GM21825 (cell line): ENCODE measurements around the gene GOLGA6L7.
"Not testable (repeated sequence)": the region's sequence is repeated elsewhere in the genome, so short reads cannot be mapped to it uniquely, and the experiment has no call there.

Experiments used
- ATAC-seq: cut with Tn5 transposase; IDR thresholded peaks from one replicate; pipeline ENCODE4 v1.9.1; 2021; ENCODE audit warnings: mild to moderate bottlenecking, moderate library complexity; ENCODE audit not compliant: unreplicated experiment

Gene GOLGA6L7

GRCh38 chr15:28848521-28848920 is at the start of gene GOLGA6L7:
TSS of gene GOLGA6L7 (minus strand) at chr15:28848644. CDS start at chr15:28848549, 95 bp downstream.
- ATAC-seq = not testable (repeated sequence)

DNA sequence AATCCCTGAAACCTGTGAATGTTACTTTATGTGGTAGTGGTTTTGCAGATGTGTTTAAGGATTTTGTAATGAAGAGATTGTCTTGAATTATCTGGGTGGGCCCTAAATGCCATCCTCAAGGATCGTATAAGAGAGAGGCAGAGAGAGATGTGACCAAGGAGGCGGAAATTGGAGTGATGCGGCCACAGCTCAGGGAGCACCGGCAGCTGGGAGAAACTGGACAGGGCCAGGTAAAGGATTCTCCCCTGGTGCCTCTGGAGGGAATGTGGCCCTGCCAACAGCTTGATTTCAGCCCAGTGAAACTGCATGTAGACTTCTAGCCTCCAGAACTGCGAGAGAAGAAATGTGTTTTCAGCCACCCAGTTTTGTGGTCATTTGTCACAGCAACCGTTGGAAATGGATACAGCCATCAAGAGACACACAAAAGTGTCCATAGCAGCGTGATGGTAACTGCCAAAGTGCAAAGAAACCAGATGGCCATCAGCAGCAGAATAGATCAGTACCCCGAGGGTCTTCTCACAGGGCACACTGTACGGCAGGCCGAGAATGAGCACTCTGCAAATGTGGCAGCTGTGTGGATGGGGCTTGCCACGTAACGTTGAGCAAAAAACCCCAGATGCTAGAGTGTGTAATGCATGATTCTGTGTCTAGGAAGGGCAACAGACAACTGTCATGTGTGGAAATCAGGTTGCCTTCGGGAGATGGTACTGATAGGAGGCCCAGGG is 49.6 kb upstream of the GOLGA6L7 start:
- no peak for ATAC-seq

DNA sequence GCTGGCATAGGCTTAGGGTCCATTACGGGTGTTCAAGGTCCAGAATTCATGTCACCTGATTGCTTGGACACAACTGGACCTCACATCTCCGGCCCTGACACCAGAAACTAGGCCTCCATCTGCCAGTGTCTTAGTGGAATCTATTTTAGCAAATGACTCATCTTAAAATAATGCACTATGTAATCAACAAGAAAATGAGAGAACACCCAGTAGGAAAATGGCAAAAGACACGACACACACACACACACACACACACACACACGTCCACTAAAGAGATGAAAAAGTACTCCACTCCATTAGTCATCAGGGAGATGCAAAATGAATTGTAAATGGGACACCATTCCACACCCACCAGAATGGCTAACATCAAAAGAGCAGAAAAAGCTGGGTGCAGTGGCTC is 48.5 kb upstream of the GOLGA6L7 start:
- ATAC-seq = no peak

DNA sequence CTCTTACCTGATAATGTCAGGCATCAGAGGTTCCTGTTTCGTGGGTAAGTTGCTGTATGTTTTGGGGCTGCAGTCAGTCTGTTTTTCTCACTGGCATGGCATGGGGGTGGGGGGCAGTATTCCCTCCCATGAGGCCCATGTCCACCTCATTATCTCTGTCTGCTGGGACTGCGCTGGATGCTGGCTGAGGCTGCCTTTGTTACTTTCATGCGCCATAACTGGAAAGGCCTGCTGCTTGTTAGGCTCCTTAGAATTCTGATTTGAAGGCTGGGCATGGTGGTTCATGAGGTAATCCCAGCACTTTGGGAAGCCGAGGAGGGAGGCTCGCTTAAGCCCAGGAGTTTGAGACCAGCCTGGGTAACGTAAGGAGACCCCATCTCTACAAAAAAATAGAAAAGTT is 47.1 kb upstream of the GOLGA6L7 start:
- ATAC-seq = no peak

GRCh38 chr15:28895146-28895545 is 46.7 kb upstream of the GOLGA6L7 start:
- ATAC-seq = no peak

- ATAC-seq = no peak
These were observed 46.2 kb upstream of the GOLGA6L7 start for GRCh38 chr15:28894631-28895030.

- no peak for ATAC-seq
These were observed 44.6 kb upstream of the GOLGA6L7 start for GRCh38 chr15:28892789-28893610.

DNA sequence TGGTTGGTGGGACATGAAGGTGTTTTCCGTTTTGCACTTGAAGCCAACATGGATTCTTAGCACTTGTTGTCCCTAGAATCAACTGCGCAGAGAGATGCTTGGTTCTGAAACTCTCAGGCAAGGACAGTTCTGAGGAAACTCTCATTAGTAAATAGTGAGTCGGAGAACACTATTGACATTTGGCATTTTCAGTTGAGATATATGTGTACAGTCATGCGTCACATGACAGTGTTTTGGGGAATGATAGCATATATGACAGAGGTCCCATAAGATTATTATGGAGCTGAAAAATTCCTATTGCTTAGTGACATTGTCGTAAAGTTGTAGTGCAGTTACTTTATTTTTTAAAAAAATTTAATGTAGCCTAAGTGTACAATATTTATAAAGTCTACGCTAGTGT is 43.1 kb upstream of the GOLGA6L7 start:
- no peak for ATAC-seq

DNA sequence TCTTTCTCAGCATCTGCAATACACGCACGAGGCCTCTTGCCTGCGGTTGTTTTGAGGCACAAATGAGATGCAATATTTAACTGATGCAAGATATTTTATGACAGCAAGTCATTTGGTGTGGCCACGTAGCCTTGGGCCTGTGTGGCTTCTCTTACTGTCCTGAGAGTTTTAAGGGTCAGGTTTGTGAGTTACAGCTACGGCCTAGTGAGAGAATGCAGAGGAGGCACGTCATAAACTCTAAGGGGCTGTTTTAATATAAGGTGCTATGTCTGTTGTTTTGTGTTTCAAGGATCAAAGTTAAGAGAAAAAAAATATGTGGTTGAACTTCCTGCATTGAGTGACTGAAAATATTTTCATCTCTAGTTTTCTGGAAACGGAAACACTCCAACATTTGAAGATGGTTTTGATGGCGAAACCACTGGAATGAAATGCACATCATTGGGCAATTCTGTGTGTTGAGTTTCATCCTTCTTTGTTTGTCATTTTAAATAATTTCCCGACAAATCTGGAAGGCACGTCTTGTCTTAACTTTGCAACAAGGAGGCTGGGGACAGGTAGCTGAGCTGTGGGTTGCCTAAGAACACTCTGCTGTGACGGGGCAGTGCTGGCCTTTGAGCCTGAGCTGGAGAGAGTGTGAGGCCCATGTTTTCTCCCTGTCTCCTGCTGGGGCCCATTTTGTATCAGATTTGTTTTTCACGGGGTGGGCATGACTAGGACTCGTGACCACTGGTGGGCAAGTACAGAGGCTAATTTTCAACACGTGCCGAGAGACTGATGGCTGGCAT is 42.5 kb upstream of the GOLGA6L7 start:
- ATAC-seq = no peak

DNA sequence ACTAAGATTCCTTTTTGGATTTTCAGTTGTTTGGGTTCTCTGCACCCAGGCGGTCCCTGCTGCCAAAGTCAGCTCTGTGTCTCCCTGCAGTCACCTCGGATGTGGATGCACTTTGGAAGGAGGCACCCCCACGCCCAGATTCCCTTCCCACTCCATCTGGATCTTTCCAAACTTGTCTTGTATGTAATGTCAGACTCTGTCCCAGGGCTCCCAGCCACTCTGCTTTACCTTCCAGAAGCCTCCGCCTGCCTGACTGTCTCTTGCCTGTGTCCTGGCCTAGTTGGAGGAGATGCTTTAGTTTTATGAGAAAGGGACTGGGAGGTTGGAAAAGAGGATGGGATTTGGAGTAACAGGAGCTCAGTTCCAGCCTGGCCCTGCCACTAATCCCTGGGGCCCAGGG is 41.8 kb upstream of the GOLGA6L7 start:
- not testable (repeated sequence) for ATAC-seq

- not testable (repeated sequence) for ATAC-seq
These were observed 41.4 kb upstream of the GOLGA6L7 start for GRCh38 chr15:28889871-28890270.

- ATAC-seq = no peak
These were observed 40.9 kb upstream of the GOLGA6L7 start for GRCh38 chr15:28889346-28889745.

DNA sequence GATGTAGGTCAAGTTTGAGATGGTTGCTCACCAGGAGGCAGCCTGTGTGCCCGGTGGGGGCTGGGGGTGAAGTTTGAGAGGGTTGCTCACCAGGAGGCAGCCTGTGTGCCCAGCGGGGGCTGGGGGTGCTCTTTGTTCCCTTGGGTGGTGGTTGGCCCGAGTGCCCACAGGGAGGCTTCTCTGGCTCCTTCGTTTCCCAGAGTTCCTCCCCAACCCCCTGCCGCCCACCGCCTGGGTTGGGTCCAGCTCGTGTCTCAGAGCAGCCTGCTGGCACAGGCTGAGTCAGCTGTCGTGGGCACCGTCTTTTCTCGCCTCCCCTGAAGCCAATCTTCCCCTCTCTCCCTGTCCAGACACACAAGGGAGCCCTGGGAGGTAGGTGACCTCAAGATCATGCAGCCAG is 40.5 kb upstream of the GOLGA6L7 start:
- ATAC-seq = no peak

DNA sequence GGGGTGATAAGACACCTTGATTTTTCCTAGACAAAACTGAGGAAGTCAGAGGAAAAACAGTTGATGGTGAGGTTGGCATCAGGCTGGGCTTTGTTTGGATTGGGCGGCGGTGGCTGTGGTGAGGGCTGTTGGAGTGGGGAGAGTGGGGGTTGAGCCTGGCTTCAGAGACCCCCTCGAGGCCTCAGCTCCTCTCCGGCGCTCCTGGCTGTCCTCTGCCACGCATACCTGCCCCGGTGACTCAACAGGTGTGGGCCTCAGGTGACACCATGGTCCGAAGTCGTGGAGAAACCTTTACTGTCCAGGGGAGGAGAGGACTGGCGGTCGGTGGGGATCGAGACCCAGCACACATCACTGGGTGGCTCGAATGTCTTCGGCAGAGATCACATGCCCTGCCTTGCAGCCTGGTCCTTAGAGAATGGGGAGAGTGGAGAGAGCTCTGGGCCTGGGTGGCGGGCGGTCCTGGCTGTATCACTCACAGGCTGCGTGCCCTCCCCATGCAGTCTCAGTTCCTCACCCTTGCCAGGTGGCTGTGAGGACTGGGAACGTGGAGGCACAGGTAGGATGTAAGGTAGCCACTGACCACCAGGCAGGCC is 40.0 kb upstream of the GOLGA6L7 start:
- no peak for ATAC-seq

DNA sequence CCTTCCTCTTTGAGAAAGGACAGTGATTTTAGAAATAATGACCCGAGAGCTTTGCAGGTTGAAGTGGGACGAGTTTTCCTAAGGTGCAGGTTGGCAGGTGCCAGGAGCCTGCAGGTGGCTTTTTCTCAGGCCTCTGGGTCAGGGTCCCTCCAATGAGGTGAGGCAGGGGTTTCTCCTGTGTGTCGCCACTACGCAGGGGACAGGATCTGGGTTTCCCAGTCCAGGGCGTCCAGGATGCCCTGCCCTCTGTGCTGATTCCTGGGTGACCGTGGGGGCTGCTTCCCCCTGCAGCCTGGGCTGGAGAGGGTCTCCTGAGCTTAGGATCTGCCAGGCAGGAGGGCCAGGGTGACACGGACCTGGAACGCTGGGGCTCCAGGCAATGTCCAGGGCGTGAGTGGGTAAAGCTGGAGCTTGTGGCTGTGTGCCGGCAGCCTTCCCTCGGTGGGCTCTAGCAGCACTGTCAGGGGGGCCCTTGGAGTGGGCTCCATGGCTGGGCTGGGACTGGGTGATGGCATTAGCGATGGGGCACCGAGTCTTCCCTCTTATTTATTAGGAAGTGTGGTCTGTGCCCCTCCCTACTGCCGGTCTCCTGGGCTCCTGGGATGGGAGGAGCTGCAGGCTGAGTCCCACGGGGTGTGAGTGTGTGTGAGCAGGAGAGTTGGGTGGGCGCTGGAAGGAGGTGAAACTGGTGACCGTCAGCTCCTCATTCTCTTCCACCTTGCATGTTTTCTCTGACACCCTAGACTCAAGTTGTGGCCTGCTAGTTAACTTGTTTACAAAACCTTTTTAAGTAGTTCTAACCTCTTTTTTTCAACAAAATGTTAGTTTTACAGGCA is 39.1 kb upstream of the GOLGA6L7 start:
- no peak for ATAC-seq

DNA sequence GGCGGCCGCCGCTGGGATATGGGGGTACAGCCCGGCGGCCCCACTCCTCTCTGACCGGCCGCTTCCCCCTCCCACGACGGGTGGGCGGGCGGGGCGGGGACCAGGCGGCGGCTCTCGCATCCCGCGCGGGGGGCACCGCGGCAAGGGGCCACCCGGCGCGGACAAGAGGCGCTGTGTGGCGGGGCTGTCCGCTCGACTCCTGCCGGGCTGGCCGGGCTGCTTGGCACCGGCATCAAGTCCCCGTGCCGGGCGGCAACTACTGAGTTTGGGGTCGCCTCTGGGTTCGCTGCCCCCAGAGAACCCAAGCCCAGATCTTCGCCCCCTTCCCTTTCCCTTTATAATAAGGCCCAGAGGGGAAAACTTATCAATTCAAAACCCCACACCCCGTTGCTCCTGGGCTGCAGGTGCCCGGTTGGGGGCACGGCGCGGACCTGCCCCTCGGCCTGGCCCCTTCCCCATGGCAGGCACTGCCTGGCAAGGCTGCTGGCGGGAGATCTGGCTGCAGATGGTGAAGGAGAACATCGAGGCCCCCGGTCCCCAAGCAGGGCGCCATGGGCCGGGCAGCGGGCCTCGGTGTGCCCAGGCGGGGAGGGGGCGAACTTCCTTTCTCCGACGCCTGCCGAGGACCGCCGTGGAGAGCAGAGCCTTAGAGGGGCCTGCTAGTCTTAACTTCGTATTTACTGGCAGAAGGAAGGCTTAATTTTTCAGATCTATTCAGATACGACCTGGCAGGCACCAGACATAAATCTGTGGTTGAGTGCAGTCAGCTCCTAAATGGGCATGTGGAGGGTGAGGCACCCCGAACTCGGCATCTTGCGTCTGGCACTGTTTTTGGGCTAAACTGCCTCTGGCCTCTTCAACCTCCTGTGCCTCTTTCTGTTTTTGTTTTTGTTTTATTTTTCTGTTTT is 38.2 kb upstream of the GOLGA6L7 start:
- no peak for ATAC-seq

GRCh38 chr15:28885630-28886430 is 37.4 kb upstream of the GOLGA6L7 start, which contains the start of gene APBA2:
TSS of gene APBA2 (plus strand) at chr15:28885974. CDS start at chr15:29053885, 167,911 bp downstream.
- ATAC-seq = no peak

DNA sequence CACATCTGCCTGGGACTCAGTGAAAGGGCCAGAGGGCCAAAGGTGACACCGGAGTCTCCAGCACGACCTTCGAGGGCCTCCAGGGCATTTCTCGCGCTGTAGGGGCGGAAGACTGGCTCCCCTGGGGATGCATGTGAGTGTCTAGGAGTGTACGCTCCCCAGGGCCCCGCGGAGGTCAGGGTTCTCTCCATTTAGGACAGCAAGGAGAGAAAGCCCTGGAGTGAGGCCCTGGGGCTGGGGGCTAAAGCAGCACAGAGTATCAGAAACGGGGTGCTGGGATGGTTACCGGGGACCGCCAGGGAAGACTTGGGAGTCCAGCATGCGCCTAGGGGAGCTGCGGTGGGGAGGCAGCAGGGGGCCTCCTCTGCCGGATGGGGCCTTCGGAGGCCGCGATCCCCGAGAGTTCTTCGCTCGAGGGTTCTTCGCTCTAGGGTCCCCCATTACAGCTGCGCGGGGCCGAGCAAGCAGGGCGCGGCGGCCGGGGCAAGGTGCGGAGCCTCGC is 36.7 kb upstream of the GOLGA6L7 start:
- no peak for ATAC-seq
